Activated CD4-positive, alpha-beta T cell treated with anti-CD3 and anti-CD28 coated beads for 4 hours (primary cell): ENCODE results near the gene DRAM2.
"Not testable (repeated sequence)": the region's sequence is repeated elsewhere in the genome, so short reads cannot be mapped to it uniquely, and the experiment has no call there.

ENCODE experiments used
- DNase-seq, 2 donors: peaks; one replicate each; pipeline ENCODE4 v3.0.0-alpha.2; 2020

The DRAM2 gene

DNA sequence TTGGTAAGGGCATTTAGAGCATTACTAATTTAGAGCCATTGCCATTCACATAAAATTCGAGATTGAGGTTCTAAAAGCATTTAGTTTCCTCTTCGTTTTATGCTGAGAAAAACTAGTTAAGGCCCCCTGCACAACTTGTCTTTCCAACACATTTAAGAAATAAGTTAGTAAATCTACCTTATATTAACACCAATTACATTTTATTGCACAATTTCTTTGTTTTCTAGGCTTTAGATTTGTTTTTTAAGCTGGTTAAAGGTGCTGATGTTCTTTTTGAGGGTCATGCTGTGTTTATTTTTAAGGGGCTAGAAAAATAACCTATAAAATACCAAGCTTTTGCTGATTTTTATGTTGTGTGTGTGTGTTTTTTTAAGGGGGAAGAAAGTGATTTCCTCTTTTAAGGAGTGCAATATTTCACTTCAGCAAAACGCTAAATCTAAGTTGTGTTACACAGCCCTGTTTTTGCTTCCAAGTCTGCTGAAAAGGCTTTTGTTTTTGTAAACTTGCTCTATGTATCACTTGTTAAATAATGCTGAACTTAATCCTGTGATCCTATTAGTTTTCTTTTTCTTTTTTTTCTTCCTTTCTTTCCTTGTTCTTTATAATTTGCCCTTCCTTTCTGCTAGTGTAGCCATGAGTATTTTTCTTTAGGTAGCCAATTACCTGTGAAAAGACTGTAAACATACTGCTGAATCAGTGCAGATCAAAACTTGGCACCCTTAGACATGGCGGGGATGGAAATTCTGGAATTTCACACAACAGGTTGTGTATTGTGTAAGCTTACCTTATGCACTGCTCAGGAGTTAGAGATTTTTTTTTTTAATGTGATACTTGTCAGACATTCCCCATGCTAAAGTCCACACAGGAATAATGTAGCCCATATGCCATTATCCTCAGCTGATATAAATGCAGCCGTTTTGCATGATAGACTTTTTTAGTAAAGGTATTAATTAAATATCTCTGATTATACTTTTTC, 1.6 kb upstream of the DRAM2 start:
- no peak for DNase-seq

DNA sequence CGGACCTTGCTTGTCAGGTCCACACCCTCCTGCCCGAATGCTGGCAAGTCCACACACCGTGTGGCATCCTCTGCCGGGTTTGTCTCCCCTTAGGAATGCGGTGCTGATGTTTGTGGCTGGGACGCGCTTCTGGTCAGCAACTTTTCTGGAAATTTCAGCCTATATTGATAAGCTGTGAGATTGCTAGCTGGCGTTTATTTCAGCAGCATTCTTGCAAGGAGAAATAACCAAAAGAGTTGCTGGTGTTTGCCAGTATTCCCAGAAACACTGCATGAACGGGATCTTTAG, 731 bp upstream of the DRAM2 start:
- DNase-seq: no peak

DNA sequence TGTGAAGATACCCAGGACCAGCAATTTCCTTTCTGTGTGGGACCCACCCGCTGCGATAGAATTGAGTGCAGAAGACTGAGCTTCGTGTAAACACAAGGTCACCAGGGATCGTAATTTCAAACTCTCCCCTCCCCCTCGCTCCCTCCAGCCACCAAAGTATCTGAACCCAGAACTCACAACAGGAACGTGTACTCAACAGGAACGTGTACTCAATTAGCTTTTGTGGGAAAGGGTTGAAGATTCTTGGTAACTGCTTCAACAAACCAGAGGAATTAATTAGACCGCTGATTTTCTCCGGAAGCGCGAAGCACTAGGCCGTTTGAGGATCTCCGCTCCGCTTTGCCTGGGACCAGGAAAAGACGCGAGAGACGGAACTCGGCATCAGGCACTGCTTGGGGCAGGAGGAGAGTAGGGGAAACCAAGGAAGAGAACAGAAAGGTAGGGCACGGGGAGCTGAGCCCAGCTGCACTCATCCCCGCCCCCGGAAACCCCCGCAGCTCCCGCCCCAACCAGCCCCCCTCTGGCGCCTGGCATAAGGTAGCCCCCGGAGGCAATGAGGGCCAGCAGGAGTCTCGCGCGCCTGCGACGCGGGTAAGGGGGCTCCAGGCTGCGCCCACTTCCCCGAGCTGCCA, 453 bp downstream of the DRAM2 start:
- peak in 1 of 2 donors; percentile 52 for DNase-seq

DNA sequence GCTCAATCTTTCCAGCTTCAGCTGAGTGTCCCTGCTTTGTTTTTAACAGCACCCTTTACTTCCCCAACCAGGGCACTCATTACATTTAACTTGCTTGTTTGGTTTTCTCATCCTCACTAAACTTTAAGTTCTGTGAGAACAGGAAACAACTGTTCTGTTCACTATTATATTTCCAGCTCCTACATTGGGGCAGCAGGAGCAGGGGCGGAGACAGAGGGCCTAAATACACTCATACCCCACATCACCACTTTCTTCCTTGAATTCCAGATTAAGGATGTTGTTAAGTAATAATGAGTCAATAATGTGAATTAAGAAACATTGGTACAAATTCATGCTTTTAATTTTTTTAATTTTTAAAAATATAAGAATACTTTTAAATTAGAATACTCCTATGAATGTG, 6.0 kb downstream of the DRAM2 start:
- DNase-seq: no peak

DNA sequence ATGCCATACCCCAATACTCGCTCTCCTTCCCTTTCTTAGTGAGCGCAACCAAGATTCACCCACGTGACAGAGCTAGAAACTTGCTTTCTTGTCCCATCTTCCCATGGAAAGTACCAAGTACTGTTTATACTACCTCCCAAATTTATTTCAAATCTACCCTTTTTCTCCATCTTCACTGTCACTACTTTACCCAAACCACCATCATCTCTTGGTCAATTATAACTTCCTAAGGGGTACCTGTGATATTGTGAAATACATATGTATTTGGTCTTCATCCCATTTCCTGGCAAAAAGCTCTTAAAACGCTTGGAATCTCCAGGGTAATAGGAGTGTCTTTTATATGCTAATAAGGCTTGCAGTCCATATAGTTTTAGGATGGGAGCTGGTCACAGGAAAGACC, 8.2 kb downstream of the DRAM2 start:
- no peak for DNase-seq

DNA sequence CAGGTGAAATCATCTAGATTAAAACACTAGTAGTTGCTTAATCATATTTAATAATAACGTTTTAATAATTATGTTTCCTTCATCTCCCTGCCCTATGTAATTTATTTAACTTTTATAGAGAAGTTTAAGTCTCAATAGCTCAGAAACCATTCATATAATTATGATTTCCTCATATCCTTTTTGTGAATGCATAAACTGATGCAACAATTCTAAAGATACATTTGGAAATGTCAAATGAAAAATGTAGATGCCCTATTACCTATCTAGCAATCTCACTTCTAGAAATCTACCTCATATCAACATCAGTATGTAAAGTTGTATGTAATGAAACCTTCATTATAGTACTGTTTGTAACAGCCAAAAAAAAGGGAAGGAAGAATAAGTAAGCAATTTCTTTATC, 10.5 kb downstream of the DRAM2 start:
- DNase-seq: no peak

DNA sequence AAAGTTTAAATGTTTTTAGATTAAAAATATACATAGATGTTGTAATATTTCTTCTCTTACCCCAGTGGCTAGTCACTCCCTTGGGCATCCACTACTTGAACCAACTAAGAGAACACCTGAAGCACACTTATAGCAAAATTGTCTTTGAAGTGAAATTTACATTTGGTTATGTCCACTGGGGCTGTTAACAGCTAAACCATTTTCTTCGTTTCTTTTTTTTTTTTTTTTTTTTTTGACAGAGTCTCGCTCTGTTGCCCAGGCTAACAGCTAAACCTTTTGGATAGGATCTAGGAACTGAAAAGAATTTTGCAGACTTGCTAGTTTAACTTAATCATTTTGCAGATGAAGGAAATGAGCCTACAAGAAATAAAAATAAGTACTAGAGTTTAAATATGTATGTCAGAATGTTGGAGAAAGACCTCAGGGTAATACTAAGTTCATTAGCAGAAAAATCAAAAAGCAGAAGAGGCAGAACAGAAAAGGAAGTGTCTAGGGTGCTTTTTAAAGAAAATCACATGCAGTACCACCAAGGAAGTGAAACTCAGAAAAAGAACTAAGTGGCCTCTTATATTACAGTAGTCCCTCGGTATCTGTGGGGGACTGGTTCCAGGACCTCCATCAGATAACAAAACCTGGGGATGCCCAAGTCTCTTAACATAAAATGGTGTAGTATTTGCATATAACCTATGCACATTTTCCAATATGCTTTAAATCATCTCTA, 11.8 kb downstream of the DRAM2 start:
- DNase-seq: no peak

DNA sequence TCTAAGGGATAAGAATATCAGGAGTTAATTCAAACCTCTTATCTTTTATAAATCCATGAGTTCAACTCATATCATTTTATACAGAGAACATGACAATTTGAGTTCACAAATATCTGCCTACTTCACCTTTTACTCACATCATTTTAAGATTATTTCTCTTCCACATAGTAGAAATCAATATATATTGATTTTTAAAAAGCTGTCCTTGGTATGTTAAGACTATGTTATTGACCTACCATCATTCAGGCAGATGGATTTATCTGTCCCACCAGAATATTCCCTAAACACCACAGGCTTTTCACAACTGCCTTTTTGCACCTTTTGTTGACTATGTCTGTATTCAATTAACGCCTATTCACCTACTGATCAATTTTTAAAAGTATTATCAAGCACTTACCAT, 13.5 kb downstream of the DRAM2 start:
- DNase-seq: no peak

DNA sequence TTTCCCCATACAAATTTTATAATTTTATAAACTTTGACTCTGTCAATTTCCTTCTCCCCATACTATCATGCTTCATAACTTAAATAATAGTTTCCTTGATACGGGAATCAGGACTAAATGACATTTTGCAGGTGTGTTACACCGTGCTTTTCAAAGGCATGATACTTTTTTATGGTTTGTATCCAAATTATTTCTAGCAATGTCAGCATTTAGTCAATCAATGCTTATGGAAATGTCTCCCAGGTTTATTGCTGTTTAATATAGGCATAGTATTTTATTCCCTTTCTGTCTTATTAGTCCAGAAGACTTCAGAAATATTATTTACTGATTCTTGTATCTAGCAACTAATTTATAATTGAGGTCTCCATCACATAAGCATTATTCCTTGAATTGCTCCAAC, 23.4 kb downstream of the DRAM2 start:
- no peak for DNase-seq

DNA sequence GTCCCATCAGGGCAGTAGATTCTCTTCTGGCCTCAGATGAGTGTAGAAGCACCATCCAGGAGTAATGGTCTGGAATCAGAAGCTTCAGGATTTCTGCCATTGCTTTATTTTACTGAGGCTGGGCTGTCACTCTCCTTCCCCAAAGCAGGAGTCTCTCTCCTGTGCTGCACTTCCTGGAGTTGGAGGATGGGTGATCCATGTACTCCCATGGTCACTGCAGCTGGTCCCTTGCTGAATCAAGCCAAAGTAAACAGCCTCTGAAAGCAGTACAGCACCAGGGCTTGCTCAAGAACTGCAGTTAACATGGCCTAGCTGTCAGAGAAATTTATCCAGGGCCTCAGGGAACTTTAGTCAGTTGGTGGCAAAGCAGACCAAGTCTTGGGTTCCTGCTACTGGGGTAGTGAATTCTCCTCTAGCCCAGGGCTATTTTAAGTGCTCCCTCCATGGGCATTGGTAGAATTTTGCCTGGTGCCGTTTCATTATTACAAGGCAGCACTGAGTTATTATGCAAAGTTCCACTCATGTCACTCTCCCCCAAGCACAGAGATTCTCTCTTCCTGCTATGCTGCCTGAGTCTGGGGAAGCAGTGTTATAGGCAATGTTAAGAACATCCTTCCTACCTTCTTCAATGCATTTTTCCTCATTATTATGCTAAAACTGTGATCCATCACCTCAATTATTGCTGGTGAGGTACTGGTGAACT, 29.5 kb downstream of the DRAM2 start:
- no peak for DNase-seq

DNA sequence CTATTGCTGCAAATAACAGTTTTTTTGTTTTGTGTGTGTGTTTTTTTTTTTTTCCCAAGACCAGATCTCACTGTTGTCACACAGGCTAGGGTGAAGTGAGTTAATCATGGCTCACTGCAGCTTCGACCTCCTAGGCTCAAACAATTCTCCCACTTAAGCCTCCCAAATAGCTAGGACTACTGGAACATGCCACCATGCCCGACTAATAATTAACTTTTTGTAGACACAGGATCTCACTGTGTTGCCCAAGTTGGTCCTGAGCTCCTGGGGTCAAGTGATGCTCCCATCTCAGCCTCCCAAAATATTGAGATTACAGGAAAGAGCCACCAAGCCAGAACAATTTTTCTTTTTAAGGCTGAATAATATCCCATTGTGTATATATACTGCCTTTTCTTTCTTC, 34.9 kb downstream of the DRAM2 start:
- no peak for DNase-seq

DNA sequence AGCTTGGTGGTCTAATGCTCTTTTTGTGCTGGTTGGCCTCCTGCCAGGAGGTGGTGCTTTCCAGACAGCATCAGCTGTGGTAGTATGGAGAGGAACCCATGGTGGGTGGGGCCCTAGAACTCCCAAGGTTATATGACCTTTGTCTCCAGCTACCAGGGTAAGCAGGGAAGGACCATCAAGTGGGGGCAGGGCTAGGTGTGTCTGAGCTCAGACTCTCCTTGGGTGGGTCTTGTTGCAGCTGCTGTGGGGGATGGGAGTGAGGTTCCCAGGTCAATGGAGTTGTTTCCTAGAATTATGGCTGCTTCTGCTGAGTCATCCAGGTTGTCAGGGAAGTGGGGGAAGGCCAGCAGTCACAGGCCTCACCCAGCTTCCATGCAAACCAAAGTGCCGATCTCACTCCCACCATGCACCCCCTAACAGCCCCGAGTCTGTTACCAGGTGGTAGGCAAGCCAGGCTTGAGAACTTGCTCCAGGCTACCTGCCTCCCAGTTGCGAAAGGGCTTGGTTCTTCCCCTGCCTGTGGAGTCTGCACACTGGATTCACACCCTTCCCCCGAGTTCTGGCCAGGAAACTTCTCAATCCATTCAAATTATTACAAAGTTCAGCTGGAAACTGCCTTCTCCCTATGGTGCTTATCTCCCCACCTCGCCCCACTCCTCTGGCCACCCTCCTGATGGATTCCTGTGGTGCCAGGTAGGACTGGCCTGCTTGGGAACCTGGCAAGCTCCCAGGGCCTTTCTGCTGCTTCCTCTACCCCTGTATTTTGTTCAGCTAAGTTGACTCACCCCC, 37.8 kb downstream of the DRAM2 start:
- no peak for DNase-seq

DNA sequence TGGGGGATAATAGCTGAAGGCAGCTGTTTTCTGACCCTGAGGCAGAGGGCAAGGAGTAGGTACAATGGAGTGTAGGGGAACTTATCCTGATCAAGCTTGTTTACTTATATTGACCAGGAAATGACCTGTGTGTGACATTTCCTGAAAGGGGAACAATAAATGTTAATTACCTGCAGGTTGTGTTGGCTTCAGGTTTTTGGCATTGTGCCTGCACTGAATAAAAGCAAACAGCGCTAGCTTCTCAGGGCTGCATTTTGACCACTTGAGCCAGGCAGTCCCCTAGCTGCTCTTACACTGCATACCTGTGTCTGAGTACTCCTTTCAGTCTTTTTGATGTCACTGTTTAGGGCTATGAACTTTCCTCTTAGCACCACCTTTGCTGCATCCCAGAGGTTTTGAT, 40.6 kb downstream of the DRAM2 start:
- no peak for DNase-seq

DNA sequence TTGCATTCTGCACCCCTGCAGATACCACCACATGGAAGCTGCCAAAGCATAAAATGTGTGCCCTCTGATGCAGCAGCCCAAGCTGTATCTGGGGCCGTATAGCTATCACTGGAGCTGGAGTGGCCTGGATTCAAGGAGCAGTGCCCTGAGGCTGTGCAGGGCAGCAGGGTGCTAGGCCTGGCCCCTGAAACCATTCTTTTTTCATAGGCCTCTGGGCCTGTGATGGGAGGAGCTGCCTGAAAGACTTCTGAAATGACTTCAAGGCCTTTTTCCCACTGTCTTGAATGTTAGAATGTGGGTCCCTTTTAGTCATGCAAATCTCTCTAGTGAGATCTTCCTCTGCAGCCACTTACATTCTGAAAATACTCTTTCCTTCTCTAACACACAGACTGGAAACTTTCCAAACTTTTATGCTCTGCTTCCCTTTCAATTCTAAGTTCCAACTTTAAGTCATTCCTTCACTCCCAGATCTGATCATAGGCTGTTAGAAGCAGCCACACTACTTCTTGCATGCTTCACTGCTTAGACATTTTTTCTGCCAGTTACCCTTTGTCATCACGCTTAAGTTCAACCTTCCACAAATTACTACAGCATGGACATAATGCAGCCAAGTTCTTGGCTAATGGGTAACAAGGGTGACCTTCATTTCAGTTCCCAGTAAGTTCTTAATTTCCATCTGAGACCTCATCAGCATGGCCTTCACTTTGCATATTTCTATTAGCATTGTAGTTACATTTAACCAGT, 42.4 kb downstream of the DRAM2 start:
- DNase-seq: no peak

DNA sequence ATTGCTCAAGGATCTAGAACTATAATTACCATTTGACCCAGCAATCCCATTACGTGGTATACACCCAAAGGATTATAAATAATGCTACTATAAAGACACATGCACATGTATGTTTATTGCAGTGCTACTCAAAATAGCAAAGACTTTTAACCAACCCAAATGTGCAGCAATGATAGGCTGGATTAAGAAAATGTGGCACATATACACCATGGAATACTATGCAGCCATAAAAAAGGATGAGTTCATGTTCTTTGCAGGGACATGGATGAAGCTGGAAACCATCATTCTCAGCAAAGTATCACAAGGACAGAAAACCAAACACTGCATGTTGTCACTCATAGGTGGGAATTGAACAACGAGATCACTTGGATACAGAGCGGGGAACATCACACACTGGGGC, 44.5 kb downstream of the DRAM2 start:
- DNase-seq: not testable (repeated sequence)

DNA sequence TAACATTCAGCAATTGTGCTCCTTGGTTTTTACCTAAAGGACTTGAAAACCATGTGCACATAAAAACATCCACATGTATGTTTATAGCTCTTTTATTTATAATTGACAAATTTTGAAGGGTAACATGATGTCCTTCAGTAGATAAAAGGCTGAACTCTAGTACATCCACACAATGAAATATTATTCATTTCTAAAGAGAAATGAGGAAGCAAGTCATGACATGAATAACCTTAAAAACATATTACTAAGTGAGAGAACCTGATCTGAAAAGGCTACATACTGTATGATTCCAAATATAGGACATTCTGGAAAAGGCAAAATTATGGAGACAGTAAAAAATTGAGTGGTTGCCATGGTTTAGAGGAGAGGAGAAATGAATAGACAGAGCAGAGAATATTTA, 50.3 kb downstream of the DRAM2 start:
- DNase-seq: no peak

DNA sequence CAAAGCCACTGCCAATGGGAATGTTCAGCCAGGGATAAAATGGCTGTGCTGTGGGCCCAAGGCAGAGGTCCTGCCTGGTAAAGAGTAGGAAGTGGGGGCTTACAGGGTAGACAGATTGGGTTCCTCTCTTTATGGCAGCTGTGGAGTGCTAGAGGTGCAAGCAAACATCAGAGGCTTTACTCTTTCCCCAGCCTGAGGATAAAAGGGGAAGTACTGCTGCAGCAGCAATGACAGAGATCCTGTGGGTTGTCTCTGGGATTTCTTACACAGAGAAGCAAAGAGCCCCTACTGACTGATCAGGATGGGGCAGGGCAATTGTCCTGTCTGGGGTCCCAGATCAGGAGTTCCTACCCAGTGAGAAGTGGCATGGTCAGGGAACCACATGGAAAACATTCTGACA, 54.2 kb downstream of the DRAM2 start:
- DNase-seq: no peak

DNA sequence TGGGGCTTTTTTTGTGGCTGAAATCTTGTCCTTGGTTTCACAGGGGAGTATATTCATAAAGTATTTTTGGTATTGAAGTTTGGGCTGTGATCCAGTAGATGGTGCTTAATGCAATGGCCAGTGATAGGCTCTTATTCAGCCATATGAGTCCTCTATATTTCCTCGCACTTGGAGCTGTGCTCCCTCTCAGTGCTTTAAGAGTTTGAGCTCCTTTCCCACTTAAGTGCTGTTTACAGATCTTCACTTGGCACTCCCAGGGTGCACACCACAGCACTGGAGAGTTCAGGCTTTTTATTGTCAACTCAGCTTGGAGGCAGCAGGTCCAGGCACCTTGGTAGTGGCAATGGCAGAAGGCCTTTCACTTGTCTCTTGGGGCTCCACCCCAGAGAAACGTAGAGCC, 54.9 kb downstream of the DRAM2 start:
- DNase-seq: no peak

DNA sequence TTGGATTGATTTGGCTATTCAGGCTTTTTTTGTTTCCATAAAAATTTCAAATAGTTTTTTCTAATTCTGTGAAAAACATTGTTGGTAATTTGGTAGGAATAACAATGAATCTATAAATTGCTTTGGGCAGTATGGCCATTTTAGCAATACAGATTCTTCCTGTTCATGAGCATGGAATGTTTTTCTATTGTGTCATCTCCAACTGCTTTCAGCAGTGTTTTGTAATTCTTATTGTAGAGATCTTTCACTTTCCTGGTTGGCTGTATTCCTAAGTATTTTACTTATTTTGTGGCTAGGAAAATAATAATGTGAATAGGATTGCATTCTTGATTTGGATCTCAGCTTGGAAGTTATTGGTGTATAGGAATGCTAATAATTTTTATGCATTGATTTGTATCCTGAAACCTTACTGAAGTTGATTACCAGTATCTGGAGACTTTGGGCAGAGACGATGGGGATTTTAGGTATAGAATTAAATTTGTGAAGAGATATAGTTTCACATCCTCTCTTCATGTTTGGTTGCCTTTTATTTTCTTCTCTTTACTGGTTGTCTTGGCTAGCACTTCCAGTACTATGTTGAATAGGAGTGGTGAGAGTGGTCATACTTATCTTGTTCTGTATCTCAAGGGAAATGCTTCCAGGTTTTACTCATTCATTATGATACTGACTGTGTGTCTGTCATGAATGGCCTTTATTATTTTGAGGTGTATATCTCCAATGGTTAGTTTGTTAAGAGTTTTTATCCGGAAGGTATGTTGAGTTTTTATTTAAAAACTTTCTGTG, 57.3 kb downstream of the DRAM2 start:
- no peak for DNase-seq

DNA sequence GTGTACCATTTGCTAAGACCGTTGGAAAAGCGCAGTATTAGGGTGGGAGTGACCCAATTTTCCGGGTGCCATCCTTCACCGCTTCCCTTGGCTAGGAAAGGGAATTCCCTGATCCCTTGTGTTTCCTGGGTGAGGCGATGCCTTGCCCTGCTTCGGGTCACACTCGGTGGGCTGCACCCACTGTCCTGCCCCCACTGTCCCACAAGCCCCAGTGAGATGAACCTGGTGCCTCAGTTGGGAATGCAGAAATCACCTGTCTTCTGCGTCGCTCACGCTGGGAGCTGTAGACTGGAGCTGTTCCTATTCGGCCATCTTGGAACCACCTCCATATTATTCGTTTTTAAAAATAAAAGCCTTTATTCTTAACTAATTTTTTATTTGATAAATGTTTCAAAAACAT, 60.6 kb downstream of the DRAM2 start:
- DNase-seq: not testable (repeated sequence)

DNA sequence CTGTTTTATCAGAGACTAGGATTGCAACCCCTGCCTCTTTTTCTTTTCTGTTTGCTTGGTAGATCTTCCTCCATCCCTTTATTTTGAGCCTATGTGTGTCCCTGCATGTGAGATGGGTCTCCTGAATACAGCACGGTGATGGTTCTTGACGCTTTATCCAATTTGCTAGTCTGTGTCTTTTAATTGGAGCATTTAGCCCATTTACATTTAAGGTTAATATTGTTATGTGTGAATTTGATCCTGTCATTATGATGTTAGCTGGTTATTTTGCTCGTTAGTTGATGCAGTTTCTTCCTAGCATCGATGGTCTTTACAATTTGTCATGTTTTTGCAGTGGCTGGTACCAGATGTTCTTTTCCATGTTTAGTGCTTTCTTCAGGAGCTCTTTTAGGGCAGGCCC, 62.6 kb downstream of the DRAM2 start:
- DNase-seq: not testable (repeated sequence)
